Measurements from ENCODE around the gene NISCH. TPM values are rescaled to one million over a fixed set of nuclear protein-coding genes. Genes with fewer than 3 reads are reported as not detected.

Gene NISCH
- total RNA-seq, 1 experiment from 2014 or later, result 104 TPM

- no CpG with 5 or more reads among the region's 2 CpGs for WGBS (ENCODE audit: extremely low coverage, insufficient read length, low lambda C conversion rate)
- peaks cover 6% of the 10 kb centered on the region for H3K4me1 ChIP-seq (ENCODE audit: insufficient read depth, low read length)
- no peak overlapping the region for H2AK5ac ChIP-seq (ENCODE audit: insufficient read length, low read length)
- no peak overlapping the region for H2BK15ac ChIP-seq (ENCODE audit: low read depth, low read length)
- no peak overlapping the region for H4K91ac ChIP-seq (ENCODE audit: insufficient read length, low read depth, low read length)
- H3K27me3 ChIP-seq (ENCODE audit: insufficient read depth, low read length), result no peaks in the 10 kb centered on the region
- no peak overlapping the region for H3K23ac ChIP-seq (ENCODE audit: insufficient read length, low read depth, low read length)
- DNase-seq, result no peak
- TF ChIP-seq CTCF (conservative IDR thresholded peaks at IDR 0.05), result no peak
- no peak overlapping the region for H3T11ph ChIP-seq (ENCODE audit: low read length)
- H2AFZ ChIP-seq (ENCODE audit: low read length), result no peak overlapping the region
- H3K4me1 Mint-ChIP-seq, result peaks cover 23 to 28% of the 10 kb centered on the region in 2 experiments
- no peaks in the 10 kb centered on the region for H3K27me3 Mint-ChIP-seq (ENCODE audit: low read depth)
- H2BK20ac ChIP-seq (ENCODE audit: low read depth, low read length, poor library complexity, severe bottlenecking), result no peak overlapping the region
- H3K79me1 ChIP-seq (ENCODE audit: insufficient read depth, low read depth, low read length, poor library complexity, severe bottlenecking), result peaks cover 6% of the 10 kb centered on the region
- H3K9me3 Mint-ChIP-seq, result no peaks in the 10 kb centered on the region
- H3K4me2 ChIP-seq (ENCODE audit: insufficient read depth, insufficient read length, low read length), result no peak overlapping the region
- H3K14ac ChIP-seq (ENCODE audit: insufficient read depth, low read length), result no peak overlapping the region
- H4K20me1 ChIP-seq (ENCODE audit: control insufficient read depth, insufficient read depth, insufficient read length), result no peaks in the 10 kb centered on the region
- no peaks in the 10 kb centered on the region for H3K9me3 ChIP-seq (ENCODE audit: control insufficient read depth, low read depth, low read length)
- H3K56ac ChIP-seq (ENCODE audit: insufficient read length, low read depth, low read length), result no peak overlapping the region
- no peak overlapping the region for H4K8ac ChIP-seq (replicated peaks; ENCODE audit: insufficient read length, low read depth, low read length)
- H3K9ac ChIP-seq (ENCODE audit: extremely low read depth, insufficient read length, low read length), result no peak overlapping the region
- no peak overlapping the region for H3K18ac ChIP-seq (ENCODE audit: insufficient read length, low read depth, low read length)
- H3K23me2 ChIP-seq (ENCODE audit: insufficient read length, low read depth, low read length, poor library complexity, severe bottlenecking), result peaks cover 9% of the 10 kb centered on the region
- H3K36me3 Mint-ChIP-seq (ENCODE audit: insufficient read depth in 1 of 3, low read depth in 3 of 3), result peaks cover 17 to 51% (median 27%) of the 10 kb centered on the region in 3 experiments
- no peak overlapping the region for H2BK5ac ChIP-seq (ENCODE audit: insufficient read length, low read length)
- H3K27ac Mint-ChIP-seq, result no peak overlapping the region
- H2BK12ac ChIP-seq (ENCODE audit: insufficient read length, low read depth, low read length), result no peak overlapping the region
- no peak overlapping the region for H2BK120ac ChIP-seq (ENCODE audit: low read depth, low read length, poor library complexity, severe bottlenecking)
- H4K5ac ChIP-seq (ENCODE audit: insufficient read length, low read depth, low read length), result no peak overlapping the region
- H3K4me3 Mint-ChIP-seq, result no peak overlapping the region
- peaks cover 12% of the 10 kb centered on the region; the same call in 1 of the 2 replicates for H3K79me2 ChIP-seq (ENCODE audit: insufficient read depth, low read length)
- no peak overlapping the region for H3K4ac ChIP-seq (ENCODE audit: low read depth, low read length)
- no peak overlapping the region for H3K27ac ChIP-seq (ENCODE audit: insufficient read length, low read depth, low read length)
Observed at GRCh38 chr3:52541050-52541449, 85.6 kb downstream of the NISCH start.

Other genes with a start within 250 kb of the NISCH start
- gene TLR9, start 230.0 kb upstream of the NISCH start, total RNA-seq (2021), result not detected in 2 replicates
- gene TWF2, start 216.4 kb upstream of the NISCH start, total RNA-seq (2021), result 44.8 and 50.9 TPM in 2 replicates
- gene PPM1M, start 209.8 kb upstream of the NISCH start, total RNA-seq (2021), result 6.1 and 7.4 TPM in 2 replicates
- gene WDR82, start 177.0 kb upstream of the NISCH start, total RNA-seq (2021), result 83.1 and 84.3 TPM in 2 replicates
- gene GLYCTK, start 167.8 kb upstream of the NISCH start, total RNA-seq (2021), result 8.4 and 8.8 TPM in 2 replicates
- gene DNAH1, start 139.3 kb upstream of the NISCH start, total RNA-seq (2021), result 2.0 and 2.3 TPM in 2 replicates
- 79.6 and 84.1 TPM in 2 replicates for gene BAP1, start 45.6 kb upstream of the NISCH start, total RNA-seq (2021)
- 9.4 and 9.9 TPM in 2 replicates for gene PHF7, start 44.9 kb upstream of the NISCH start, total RNA-seq (2021)
- gene SEMA3G, start 10.5 kb upstream of the NISCH start, total RNA-seq (2021), result 1.7 and 2.4 TPM in 2 replicates
- gene TNNC1, start 1.6 kb upstream of the NISCH start, total RNA-seq (2021), result 5.6 and 7.7 TPM in 2 replicates
- 0.90 and 1.5 TPM in 2 replicates for gene STAB1, start 39.7 kb downstream of the NISCH start, total RNA-seq (2021)
- gene NT5DC2, start 78.3 kb downstream of the NISCH start, total RNA-seq (2021), result 441 and 444 TPM in 2 replicates
- 39.1 and 45.8 TPM in 2 replicates for gene UQCC5, start 81.0 kb downstream of the NISCH start, total RNA-seq (2021)
- 70.0 and 74.2 TPM in 2 replicates for gene PBRM1, start 230.3 kb downstream of the NISCH start, total RNA-seq (2021)
- gene GNL3, start 230.4 kb downstream of the NISCH start, total RNA-seq (2021), result 245 and 250 TPM in 2 replicates

All from H9 (cell line).